NB4 (cell line): ENCODE results near the gene PRKCG.

Experiments used
- CTCF ChIP-seq: IDR thresholded peaks from one replicate; pipeline ENCODE4 v1.5.1; 2012; ENCODE audit warnings: low read depth, low read length
- MYC ChIP-seq: IDR thresholded peaks from 2 replicates; pipeline ENCODE4 v1.6.1; 2011; ENCODE audit warnings: low read depth, low read length

GRCh38 chr19:53942001-53942786 lies 60.2 kb downstream of the PRKCG start:
- TF ChIP-seq CTCF, result no peak
- no peak for TF ChIP-seq MYC
